Right ventricle myocardium inferior (tissue), 1 donor: Measurements from ENCODE around the gene ERC1. TPM values are rescaled to one million over a fixed set of nuclear protein-coding genes. Genes with fewer than 3 reads are reported as not detected.
"Not testable (repeated sequence)": the region's sequence is repeated elsewhere in the genome, so short reads cannot be mapped to it uniquely, and the experiment has no call there.

ENCODE experiments used
- ATAC-seq: fragments of 200-7000 bp; cut with Tn5 transposase; one replicate; pipeline ENCODE4 v1.9.1; 2020; ENCODE audit warnings: mild to moderate bottlenecking, moderate library complexity
- DNase-seq: peaks from one replicate; pipeline ENCODE4 v3.0.0; 2021; ENCODE audit errors: missing footprints
- intact Hi-C: fragments of 100-400 bp; cut with DNase I; formaldehyde crosslinking; loops from one replicate; pipeline ENCODE4 v1.11.0; 2022
- total RNA-seq: library from RNA; stranded (reverse); fragmentation: NEBNext Ultra II Directional; extraction: Animal tissue kit (Norgen Biotek cat#: 25700); gene quantifications from one replicate; pipeline ENCODE4 v1.2.1, GENCODE V29; 2021
- donor health status: DM: no; HTN: yes; CAD: no; lungs with severe emphysema.

The ERC1 gene
- total RNA-seq, 1 donor from 2014 or later, result 43.1 TPM

- ATAC-seq (no peak), DNase-seq (no peak)
- intact Hi-C loops, result no loop called here
Measured at GRCh38 chr12:1007994-1008393, 17.0 kb downstream of the ERC1 start.

GRCh38 chr12:1011091-1011490 lies 20.1 kb downstream of the ERC1 start:
- intact Hi-C loops, result no loop called here
- ATAC-seq (no peak), DNase-seq (no peak)

GRCh38 chr12:1013618-1014489 lies 22.8 kb downstream of the ERC1 start:
- DNase-seq, result no peak
- intact Hi-C loops, result no loop called here
- ATAC-seq, result no peak

GRCh38 chr12:1019283-1019682 lies 28.3 kb downstream of the ERC1 start:
- intact Hi-C loops, result no loop called here
- DNase-seq, result no peak
- ATAC-seq, result no peak

GRCh38 chr12:1020389-1020788 lies 29.4 kb downstream of the ERC1 start:
- intact Hi-C loops, result no loop called here
- DNase-seq, result no peak
- ATAC-seq, result no peak

GRCh38 chr12:1022032-1022970 lies 31.3 kb downstream of the ERC1 start:
- DNase-seq, result no peak
- ATAC-seq, result no peak
- intact Hi-C loops, result no loop called here

- DNase-seq (no peak), ATAC-seq (no peak)
- intact Hi-C loops, result no loop called here
Measured at GRCh38 chr12:1030779-1031178, 39.8 kb downstream of the ERC1 start.

- intact Hi-C loops, result no loop called here
- no peak for ATAC-seq
- no peak for DNase-seq
Measured at GRCh38 chr12:1034243-1034642, 43.2 kb downstream of the ERC1 start.

GRCh38 chr12:1034751-1035457 lies 43.9 kb downstream of the ERC1 start:
- DNase-seq (no peak), ATAC-seq (no peak)
- intact Hi-C loops, result no loop called here

- DNase-seq (no peak), ATAC-seq (no peak)
- intact Hi-C loops, result no loop called here
Measured at GRCh38 chr12:1041478-1041877, 50.5 kb downstream of the ERC1 start.

GRCh38 chr12:1044199-1044598 lies 53.2 kb downstream of the ERC1 start:
- no peak for ATAC-seq
- intact Hi-C loops, result no loop called here

GRCh38 chr12:1044696-1045095 lies 53.7 kb downstream of the ERC1 start:
- DNase-seq (no peak), ATAC-seq (no peak)

More at GRCh38 chr12:1044199-1044598, 53.2 kb downstream of the ERC1 start:
- DNase-seq, result no peak

GRCh38 chr12:1046727-1047126 lies 55.7 kb downstream of the ERC1 start:
- DNase-seq (no peak), ATAC-seq (no peak)
- intact Hi-C loops, result no loop called here

More at GRCh38 chr12:1044696-1045095, 53.7 kb downstream of the ERC1 start:
- intact Hi-C loops, result no loop called here

GRCh38 chr12:1047898-1048660 lies 57.1 kb downstream of the ERC1 start:
- intact Hi-C loops, result no loop called here
- ATAC-seq, result peak; percentile 48
- DNase-seq, result no peak

GRCh38 chr12:1050059-1050707 lies 59.2 kb downstream of the ERC1 start:
- DNase-seq, result no peak
- intact Hi-C loops, result no loop called here
- no peak for ATAC-seq

GRCh38 chr12:1051672-1052071 lies 60.6 kb downstream of the ERC1 start:
- intact Hi-C loops, DNase-seq, ATAC-seq: not testable (repeated sequence)

GRCh38 chr12:1053690-1054089 lies 62.7 kb downstream of the ERC1 start:
- intact Hi-C loops, result no loop called here
- DNase-seq (no peak), ATAC-seq (no peak)
